HepG2 (cell line): ENCODE measurements around the gene NINL. TPM values are rescaled to one million over a fixed set of nuclear protein-coding genes. Genes with fewer than 3 reads are reported as not detected.

Experiments used
- HDAC2 ChIP-seq: sonication (generic); formaldehyde crosslinking; IDR thresholded peaks from 2 replicates; pipeline ENCODE4 v1.4.0; 2020; ENCODE audit warnings: missing genetic modification reagents
- HIC2 ChIP-seq: sonication (generic); formaldehyde crosslinking; IDR thresholded peaks from 2 replicates; pipeline ENCODE4 v1.9.0; 2022; ENCODE audit warnings: low read depth, missing genetic modification reagents
- HOXA3 ChIP-seq: sonication (generic); formaldehyde crosslinking; IDR thresholded peaks from 2 replicates; pipeline ENCODE4 v1.5.0; 2020; ENCODE audit warnings: missing genetic modification reagents
- HOXD1 ChIP-seq: sonication (generic); formaldehyde crosslinking; IDR thresholded peaks from 2 replicates; pipeline ENCODE4 v1.5.0; 2020; ENCODE audit warnings: missing genetic modification reagents
- KDM2A ChIP-seq: sonication (generic); formaldehyde crosslinking; IDR thresholded peaks from 2 replicates; pipeline ENCODE4 v1.4.0; 2020; ENCODE audit warnings: low read depth, missing genetic modification reagents, borderline replicate concordance
- KDM3A ChIP-seq: IDR thresholded peaks from 2 replicates; pipeline ENCODE4 v1.6.1; 2018; ENCODE audit warnings: low read depth, missing compliant biosample characterization
- KLF9 ChIP-seq: IDR thresholded peaks from 2 replicates; pipeline ENCODE4 v1.6.1; 2016; ENCODE audit warnings: low read depth
- NR0B2 ChIP-seq: sonication (generic); formaldehyde crosslinking; IDR thresholded peaks from 2 replicates; pipeline ENCODE4 v1.4.0; 2020; ENCODE audit warnings: mild to moderate bottlenecking, missing genetic modification reagents
- RFX1 ChIP-seq: fragments of 450-650 bp; IDR thresholded peaks from 2 replicates; pipeline ENCODE4 v1.6.1; 2017
- RNF219 ChIP-seq: sonication (generic); formaldehyde crosslinking; IDR thresholded peaks from 2 replicates; pipeline ENCODE4 v1.5.0; 2020; ENCODE audit warnings: mild to moderate bottlenecking, missing genetic modification reagents
- SIX1 ChIP-seq: sonication (generic); formaldehyde crosslinking; IDR thresholded peaks from 2 replicates; pipeline ENCODE4 v1.4.0; 2020; ENCODE audit warnings: missing genetic modification reagents, borderline replicate concordance
- SP4 ChIP-seq: sonication (generic); formaldehyde crosslinking; IDR thresholded peaks from 2 replicates; pipeline ENCODE4 v1.8.1; 2023; ENCODE audit warnings: mild to moderate bottlenecking, missing genetic modification reagents
- TERF1 ChIP-seq: sonication (generic); formaldehyde crosslinking; IDR thresholded peaks from 2 replicates; pipeline ENCODE4 v1.8.0; 2022; ENCODE audit warnings: mild to moderate bottlenecking, missing genetic modification reagents, moderate library complexity
- THAP7 ChIP-seq: sonication (generic); formaldehyde crosslinking; IDR thresholded peaks from 2 replicates; pipeline ENCODE4 v1.8.1; 2023; ENCODE audit warnings: mild to moderate bottlenecking, missing genetic modification reagents
- ZNF337 ChIP-seq: sonication (generic); formaldehyde crosslinking; IDR thresholded peaks from 2 replicates; pipeline ENCODE4 v1.5.1; 2020; ENCODE audit warnings: missing genetic modification reagents, low read depth, mild to moderate bottlenecking, borderline replicate concordance
- ZNF33B ChIP-seq: sonication (generic); formaldehyde crosslinking; IDR thresholded peaks from 2 replicates; pipeline ENCODE4 v1.5.1; 2020; ENCODE audit warnings: mild to moderate bottlenecking, missing genetic modification reagents
- ZNF468 ChIP-seq: sonication (generic); formaldehyde crosslinking; IDR thresholded peaks from 2 replicates; pipeline ENCODE4 v1.8.0; 2022; ENCODE audit warnings: mild to moderate bottlenecking, moderate library complexity, missing genetic modification reagents
- ZNF496 ChIP-seq: sonication (generic); formaldehyde crosslinking; IDR thresholded peaks from 2 replicates; pipeline ENCODE4 v1.8.1; 2023; ENCODE audit warnings: mild to moderate bottlenecking, moderate library complexity, missing genetic modification reagents; ENCODE audit not compliant: insufficient replicate concordance
- ZNF557 ChIP-seq: sonication (generic); formaldehyde crosslinking; IDR thresholded peaks from 2 replicates; pipeline ENCODE4 v1.4.0; 2020; ENCODE audit warnings: missing genetic modification reagents
- ZNF598 ChIP-seq: sonication (generic); formaldehyde crosslinking; IDR thresholded peaks from 2 replicates; pipeline ENCODE4 v1.5.1; 2020; ENCODE audit warnings: mild to moderate bottlenecking, missing genetic modification reagents, borderline replicate concordance
- ZNF672 ChIP-seq: sonication (generic); formaldehyde crosslinking; IDR thresholded peaks from 2 replicates; pipeline ENCODE4 v1.8.1; 2022; ENCODE audit warnings: missing genetic modification reagents
- ZNF775 ChIP-seq: sonication (generic); formaldehyde crosslinking; IDR thresholded peaks from 2 replicates; pipeline ENCODE4 v1.4.0; 2020; ENCODE audit warnings: missing genetic modification reagents, mild to moderate bottlenecking, moderate library complexity, borderline replicate concordance
- ZNF792 ChIP-seq: IDR thresholded peaks from 2 replicates; pipeline ENCODE4 v1.6.1; 2016
- polyA plus RNA-seq, 8 experiments: library from polyadenylated mRNA; depleted of rRNA in 3 of 8; stranded (reverse) in 7 of 8; unstranded in 1 of 8; fragments of >200 nt; fragmentation: Illumina TruSeq in 4 of 8; extraction: Trizol in 4 of 8; gene quantifications; 2 replicates each; pipeline versions ENCODE4 v1.2.1 to v1.2.3, GENCODE V29; 2011 to 2016; ENCODE audit warnings: low read depth in 4 of 8, missing spikeins in 1 of 8, mixed read lengths in 1 of 8; ENCODE audit not compliant: insufficient read depth in 1 of 8
- total RNA-seq, 5 experiments: library from RNA; depleted of rRNA; stranded (reverse); fragments of >200 nt; fragmentation: Illumina TruSeq; extraction: Trizol; gene quantifications; 2 replicates each; pipeline ENCODE4 v1.2.3, GENCODE V29; 2016; ENCODE audit warnings: low read depth in 1 of 5

NINL gene
- total and polyA plus RNA-seq, 2 of the 13 experiments (the other 11 are each of a cell fraction or from before 2014, with no cell fraction given): 32.3 to 34.3 TPM

- no peak for TF ChIP-seq ZNF775 (CRISPR knock-in tag)
- TF ChIP-seq SIX1: no peak; the same call in 1 of the 2 replicates
- no peak; the same call in 1 of the 2 replicates for TF ChIP-seq HIC2 (CRISPR knock-in tag)
- no peak for TF ChIP-seq ZNF672
- no peak for TF ChIP-seq ZNF792
- no peak for TF ChIP-seq KDM3A (CRISPR knock-in tag)
- TF ChIP-seq ZNF598 (CRISPR knock-in tag): no peak
- no peak for TF ChIP-seq KLF9 (CRISPR knock-in tag)
- TF ChIP-seq KDM2A (CRISPR knock-in tag): no peak
- TF ChIP-seq ZNF557: 0 out of 2 replicates have a peak, but pooled peaks have one; percentile 26
- TF ChIP-seq SP4 (CRISPR knock-in tag): peak; percentile 38; the same call in 1 of the 2 replicates
- no peak for TF ChIP-seq RNF219 (CRISPR knock-in tag)
- TF ChIP-seq ZNF468 (CRISPR knock-in tag): no peak
- no peak for TF ChIP-seq RFX1
- TF ChIP-seq THAP7: no peak
- no peak for TF ChIP-seq TERF1 (CRISPR knock-in tag)
- TF ChIP-seq HOXA3 (CRISPR knock-in tag): peak; percentile 66; the same call in 1 of the 2 replicates
- no peak for TF ChIP-seq NR0B2 (CRISPR knock-in tag)
- no peak; the same call in 1 of the 2 replicates for TF ChIP-seq HDAC2 (CRISPR knock-in tag)
- TF ChIP-seq ZNF496 (CRISPR knock-in tag): no peak
- no peak for TF ChIP-seq ZNF337 (CRISPR knock-in tag)
- no peak for TF ChIP-seq ZNF33B (CRISPR knock-in tag)
- no peak for TF ChIP-seq HOXD1
These were observed 6.1 kb downstream of the NINL start (continued) for GRCh38 chr20:25579081-25579770.
